Adrenal gland (tissue), 5 donors: ENCODE results near the gene PTPRD.

Source experiments
- CTCF ChIP-seq, 6 experiments: fragments of 450-650 bp in 4 of 6; fragments of 200-600 bp in 2 of 6; sonication (generic) in 1 of 6; IDR thresholded peaks; 1 replicate in 5 of 6; 2 replicates in 1 of 6; pipeline versions ENCODE4 v1.5.1 to v1.8.0; 2016 to 2021; ENCODE audit warnings: antibody characterized with exemption in 6 of 6, mild to moderate bottlenecking in 2 of 6, moderate library complexity in 1 of 6
- POLR2A ChIP-seq, 2 donors: fragments of 450-650 bp; IDR thresholded peaks; one replicate each; pipeline ENCODE4 v1.6.1; 2017; ENCODE audit warnings: antibody characterized with exemption in 2 of 2, mild to moderate bottlenecking in 2 of 2, moderate library complexity in 1 of 2
- donor health status: DM: no; HTN: no; CAD: no.

- TF ChIP-seq CTCF (IDR thresholded peaks at IDR 0.05), result no peak
- TF ChIP-seq POLR2A (IDR thresholded peaks at IDR 0.05), result no peak
Measured at GRCh38 chr9:9124616-9125015, 1488.2 kb downstream of the PTPRD start.
